Measurements from ENCODE around the gene PNLIPRP2.

The PNLIPRP2 gene

GRCh38 chr10:116613471-116613870 is 7.3 kb upstream of the PNLIPRP2 start:
- no peak for DNase-seq

GRCh38 chr10:116614796-116615195 is 6.0 kb upstream of the PNLIPRP2 start:
- no peak for DNase-seq

GRCh38 chr10:116615199-116615776 is 5.5 kb upstream of the PNLIPRP2 start:
- DNase-seq = no peak

GRCh38 chr10:116621476-116621875 is 723 bp downstream of the PNLIPRP2 start:
- no peak for DNase-seq

GRCh38 chr10:116621934-116622655 is 1.3 kb downstream of the PNLIPRP2 start:
- DNase-seq = no peak

GRCh38 chr10:116625845-116626244 is 5.1 kb downstream of the PNLIPRP2 start:
- DNase-seq = no peak

GRCh38 chr10:116626815-116627214 is 6.1 kb downstream of the PNLIPRP2 start:
- no peak for DNase-seq

- DNase-seq = peak in 2 of 3 experiments; percentile 45 to 54
Observed at GRCh38 chr10:116627386-116627933, 6.7 kb downstream of the PNLIPRP2 start.

- DNase-seq = no peak
Observed at GRCh38 chr10:116629340-116629739, 8.6 kb downstream of the PNLIPRP2 start.

GRCh38 chr10:116630020-116630419 is 9.3 kb downstream of the PNLIPRP2 start:
- no peak for DNase-seq

GRCh38 chr10:116631871-116632295 is 11.1 kb downstream of the PNLIPRP2 start:
- no peak for DNase-seq

- DNase-seq = no peak
Observed at GRCh38 chr10:116632596-116633215, 12.0 kb downstream of the PNLIPRP2 start.

- DNase-seq = no peak
Observed at GRCh38 chr10:116633216-116633600, 12.5 kb downstream of the PNLIPRP2 start.

GRCh38 chr10:116634126-116634975 is 13.6 kb downstream of the PNLIPRP2 start:
- no peak for DNase-seq

- no peak for DNase-seq
Observed at GRCh38 chr10:116636385-116636784, 15.6 kb downstream of the PNLIPRP2 start.

- no peak for DNase-seq
Observed at GRCh38 chr10:116636976-116637375, 16.2 kb downstream of the PNLIPRP2 start.

GRCh38 chr10:116637830-116638229 is 17.1 kb downstream of the PNLIPRP2 start:
- DNase-seq = no peak

- no peak for DNase-seq
Observed at GRCh38 chr10:116646502-116646901, 25.7 kb downstream of the PNLIPRP2 start.

GRCh38 chr10:116648903-116649302 is 28.1 kb downstream of the PNLIPRP2 start:
- DNase-seq = no peak

GRCh38 chr10:116653885-116654284 is 33.1 kb downstream of the PNLIPRP2 start:
- no peak for DNase-seq

- no peak for DNase-seq
Observed at GRCh38 chr10:116654816-116655215, 34.1 kb downstream of the PNLIPRP2 start.

- DNase-seq = no peak
Observed at GRCh38 chr10:116655568-116655967, 34.8 kb downstream of the PNLIPRP2 start.

GRCh38 chr10:116656044-116656443 is 35.3 kb downstream of the PNLIPRP2 start:
- DNase-seq = no peak
